SW 1271 (cell line): ENCODE results near the gene ACAP2.
A peak's percentile ranks its signal among the peaks of the same experiment; 100 is the strongest.

Experiments used
- DNase-seq, 2 experiments: peaks; one replicate each; lab custom pipeline; 2025; lab: John Stamatoyannopoulos, UW

ACAP2 gene

GRCh38 chr3:195286115-195286872 is 156.5 kb downstream of the ACAP2 start:
- DNase-seq, result peak; percentile 4 to 55

GRCh38 chr3:195285372-195285771 is 157.4 kb downstream of the ACAP2 start:
- DNase-seq, result no peak

GRCh38 chr3:195284842-195285241 is 158.0 kb downstream of the ACAP2 start:
- DNase-seq, result no peak

- no peak for DNase-seq
Observed at GRCh38 chr3:195282961-195283360, 159.9 kb downstream of the ACAP2 start.

- DNase-seq, result no peak
Observed at GRCh38 chr3:195274259-195274966, 168.4 kb downstream of the ACAP2 start.

GRCh38 chr3:195271410-195272243 is 171.2 kb downstream of the ACAP2 start:
- DNase-seq, result peak; percentile 59 to 84

GRCh38 chr3:195270817-195271409 is 171.9 kb downstream of the ACAP2 start, which contains the start of gene XXYLT1:
TSS of gene XXYLT1 (minus strand) at chr3:195271159. CDS start at chr3:195271058, 101 bp downstream.
- peak; percentile 51 to 84 for DNase-seq

GRCh38 chr3:195270079-195270816 is 172.6 kb downstream of the ACAP2 start:
- peak; percentile 40 to 69 for DNase-seq

- DNase-seq, result no peak
Observed at GRCh38 chr3:195269375-195270078, 173.3 kb downstream of the ACAP2 start.

- no peak for DNase-seq
Observed at GRCh38 chr3:195268576-195269309, 174.1 kb downstream of the ACAP2 start.

- no peak for DNase-seq
Observed at GRCh38 chr3:195267096-195267495, 175.7 kb downstream of the ACAP2 start.

- no peak for DNase-seq
Observed at GRCh38 chr3:195266428-195266827, 176.4 kb downstream of the ACAP2 start.

GRCh38 chr3:195265363-195265976 is 177.3 kb downstream of the ACAP2 start:
- no peak for DNase-seq

GRCh38 chr3:195263925-195264600 is 178.8 kb downstream of the ACAP2 start:
- DNase-seq, result no peak

GRCh38 chr3:195263193-195263924 is 179.5 kb downstream of the ACAP2 start:
- no peak for DNase-seq

GRCh38 chr3:195261925-195262324 is 180.9 kb downstream of the ACAP2 start:
- no peak for DNase-seq

- peak in 1 of 2 experiments; percentile 40 for DNase-seq
Observed at GRCh38 chr3:195260280-195260905, 182.4 kb downstream of the ACAP2 start.
